Keratinocyte (primary cell): ENCODE measurements around the gene FBN1. TPM values are rescaled to one million over a fixed set of nuclear protein-coding genes. Genes with fewer than 3 reads are reported as not detected.

Experiments
- DNase-seq: peaks from one replicate; pipeline ENCODE4 v3.0.0-alpha.2; 2011; ENCODE audit warnings: low read depth, missing footprints, low spot score
- FAIRE-seq: peaks from 2 replicates; lab custom pipeline; 2011; peaks lifted over from hg19 to GRCh38; lab: Jason Lieb, UNC
- H2AFZ ChIP-seq: 2 replicates; pipeline ENCODE4 v1.6.0; 2012; ENCODE audit warnings: low read length, control low read depth, inconsistent platforms; ENCODE audit not compliant: control insufficient read depth
- H3K27ac ChIP-seq: 2 replicates; pipeline ENCODE4 v1.5.1; 2011; ENCODE audit warnings: low read length; ENCODE audit not compliant: control insufficient read depth, insufficient read depth
- H3K27me3 ChIP-seq: 3 replicates; pipeline ENCODE4 v1.6.0; 2011; ENCODE audit warnings: low read length; ENCODE audit not compliant: control insufficient read depth, insufficient read depth; ENCODE audit errors: extremely low read depth
- H3K36me3 ChIP-seq, 2 experiments: 2 replicates in 1 of 2; 3 replicates in 1 of 2; pipeline ENCODE4 v1.5.1; 2011; ENCODE audit warnings: low read length in 2 of 2, mild to moderate bottlenecking in 1 of 2; ENCODE audit not compliant: control insufficient read depth in 2 of 2, insufficient read depth in 2 of 2; ENCODE audit errors: extremely low read depth in 1 of 2
- H3K4me1 ChIP-seq: 3 replicates; pipeline ENCODE4 v1.5.1; 2011; ENCODE audit warnings: low read length; ENCODE audit not compliant: control insufficient read depth, insufficient read depth; ENCODE audit errors: extremely low read depth
- H3K4me2 ChIP-seq: 3 replicates; pipeline ENCODE4 v1.6.0; 2011; ENCODE audit warnings: low read depth, low read length; ENCODE audit not compliant: control insufficient read depth, insufficient read depth; ENCODE audit errors: extremely low read depth
- H3K4me3 ChIP-seq, 3 experiments: fragments of 200-600 bp in 1 of 3; sonication (generic) in 1 of 3; 2 replicates in 2 of 3; 3 replicates in 1 of 3; pipeline ENCODE4 v1.5.1; 2011 to 2016; ENCODE audit warnings: low read length in 3 of 3, mild to moderate bottlenecking in 3 of 3, control low read depth in 2 of 3, inconsistent platforms in 1 of 3, low read depth in 1 of 3, mixed read lengths in 1 of 3, mixed run types in 1 of 3, moderate library complexity in 1 of 3; ENCODE audit not compliant: control insufficient read depth in 2 of 3, insufficient read depth in 2 of 3; ENCODE audit errors: extremely low read depth in 1 of 3
- H3K79me2 ChIP-seq: 2 replicates; pipeline ENCODE4 v1.6.0; 2012; ENCODE audit warnings: low read length; ENCODE audit not compliant: control insufficient read depth, insufficient read depth
- H3K9ac ChIP-seq: 3 replicates; pipeline ENCODE4 v1.6.0; 2011; ENCODE audit warnings: low read length; ENCODE audit not compliant: control insufficient read depth, insufficient read depth; ENCODE audit errors: extremely low read depth
- H3K9me1 ChIP-seq: 3 replicates; pipeline ENCODE4 v1.6.0; 2011; ENCODE audit warnings: low read length; ENCODE audit not compliant: control insufficient read depth, insufficient read depth; ENCODE audit errors: extremely low read depth
- H3K9me3 ChIP-seq: 2 replicates; pipeline ENCODE4 v1.5.1; 2012; ENCODE audit warnings: low read depth, low read length; ENCODE audit not compliant: control insufficient read depth
- H4K20me1 ChIP-seq: 3 replicates; pipeline ENCODE4 v1.6.0; 2011; ENCODE audit warnings: low read length; ENCODE audit not compliant: control insufficient read depth, insufficient read depth; ENCODE audit errors: extremely low read depth
- EZH2 ChIP-seq: IDR thresholded peaks from one replicate; pipeline ENCODE4 v1.6.1; 2012; ENCODE audit warnings: inconsistent platforms, mild to moderate bottlenecking, low read length, moderate library complexity
- dilution Hi-C: fragments of 300-500 bp; cut with MboI; formaldehyde crosslinking; loops from one replicate; pipeline ENCODE4 v1.7.0; 2020; ENCODE audit warnings: low sequenced_read_pairs; ENCODE audit not compliant: extremely low pct_ligation_motif_present
- polyA plus RNA-seq, 5 experiments: library from polyadenylated mRNA; depleted of rRNA in 3 of 5; stranded (reverse) in 3 of 5; stranded (forward) in 1 of 5; unstranded in 1 of 5; fragments of >200 nt; gene quantifications; 1 replicate in 1 of 5; 2 replicates in 3 of 5; 3 replicates in 1 of 5; pipeline versions ENCODE4 v1.2.1 to v1.2.3, GENCODE V29; 2011 to 2012; ENCODE audit warnings: missing spikeins in 2 of 5, low read depth in 1 of 5, low replicate concordance in 1 of 5
- TF ChIP-seq, protein P1 (sequence below), 3 experiments: IDR thresholded peaks in 1 of 3; conservative IDR thresholded peaks in 1 of 3; optimal IDR thresholded peaks in 1 of 3; 2 replicates in 2 of 3; 3 replicates in 1 of 3; pipeline versions ENCODE3 to v1.5.1; 2011; ENCODE audit warnings: low read length in 3 of 3, mild to moderate bottlenecking in 3 of 3, moderate library complexity in 2 of 3, control low read depth in 1 of 3, inconsistent platforms in 1 of 3; ENCODE audit not compliant: insufficient read depth in 2 of 3; ENCODE audit errors: extremely low read depth in 1 of 3

Gene FBN1
- polyA plus RNA-seq, 1 donor (not counting 4 experiments of a cell fraction or from before 2014, with no cell fraction given) = 3.5 TPM

DNA sequence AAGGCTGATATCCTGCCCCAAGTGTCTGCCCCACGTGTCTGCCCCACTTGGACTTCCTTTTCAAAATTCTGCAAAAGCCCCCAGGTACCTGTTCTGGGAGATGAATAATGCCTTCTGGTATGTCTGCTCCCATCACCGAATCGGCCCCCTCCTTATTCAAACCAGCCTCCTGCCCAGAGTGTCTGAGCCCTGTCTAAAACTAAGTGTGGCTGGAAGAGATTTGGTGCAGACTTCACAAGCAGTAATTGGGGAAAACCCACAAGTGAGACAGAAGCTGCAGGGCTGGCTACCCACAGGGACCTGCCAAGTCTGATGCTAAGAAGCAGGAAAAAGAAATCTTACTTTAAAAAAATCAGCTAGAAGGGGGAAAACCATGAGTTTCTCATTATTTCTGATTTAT lies 229.2 kb downstream of the FBN1 start:
- Histone ChIP-seq H3K27ac (no peak overlapping the region), H3K9me1 (no peaks in the 10 kb centered on the region), H3K4me1 (peaks cover 18% of the 10 kb centered on the region), H3K4me3 (no peak overlapping the region), H3K36me3 (no peaks in the 10 kb centered on the region), H3K79me2 (no peaks in the 10 kb centered on the region), H3K9ac (no peak overlapping the region), H3K4me2 (no peak overlapping the region), H3K27me3 (no peaks in the 10 kb centered on the region), H3K9me3 (no peaks in the 10 kb centered on the region), H2AFZ (no peak overlapping the region), H4K20me1 (no peaks in the 10 kb centered on the region)
- dilution Hi-C loops = no loop called here
- DNase-seq (no peak), FAIRE-seq (no peak)
- TF ChIP-seq, protein P1, sequence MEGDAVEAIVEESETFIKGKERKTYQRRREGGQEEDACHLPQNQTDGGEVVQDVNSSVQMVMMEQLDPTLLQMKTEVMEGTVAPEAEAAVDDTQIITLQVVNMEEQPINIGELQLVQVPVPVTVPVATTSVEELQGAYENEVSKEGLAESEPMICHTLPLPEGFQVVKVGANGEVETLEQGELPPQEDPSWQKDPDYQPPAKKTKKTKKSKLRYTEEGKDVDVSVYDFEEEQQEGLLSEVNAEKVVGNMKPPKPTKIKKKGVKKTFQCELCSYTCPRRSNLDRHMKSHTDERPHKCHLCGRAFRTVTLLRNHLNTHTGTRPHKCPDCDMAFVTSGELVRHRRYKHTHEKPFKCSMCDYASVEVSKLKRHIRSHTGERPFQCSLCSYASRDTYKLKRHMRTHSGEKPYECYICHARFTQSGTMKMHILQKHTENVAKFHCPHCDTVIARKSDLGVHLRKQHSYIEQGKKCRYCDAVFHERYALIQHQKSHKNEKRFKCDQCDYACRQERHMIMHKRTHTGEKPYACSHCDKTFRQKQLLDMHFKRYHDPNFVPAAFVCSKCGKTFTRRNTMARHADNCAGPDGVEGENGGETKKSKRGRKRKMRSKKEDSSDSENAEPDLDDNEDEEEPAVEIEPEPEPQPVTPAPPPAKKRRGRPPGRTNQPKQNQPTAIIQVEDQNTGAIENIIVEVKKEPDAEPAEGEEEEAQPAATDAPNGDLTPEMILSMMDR (optimal IDR thresholded peaks at IDR 0.05 in 1 of 3, IDR thresholded peaks at IDR 0.05 in 1 of 3, conservative IDR thresholded peaks at IDR 0.05 in 1 of 3; ENCODE audit: extremely low read depth in 1 of 3, insufficient read depth in 2 of 3, low read length in 3 of 3) = no peak
- no peak for TF ChIP-seq EZH2

DNA sequence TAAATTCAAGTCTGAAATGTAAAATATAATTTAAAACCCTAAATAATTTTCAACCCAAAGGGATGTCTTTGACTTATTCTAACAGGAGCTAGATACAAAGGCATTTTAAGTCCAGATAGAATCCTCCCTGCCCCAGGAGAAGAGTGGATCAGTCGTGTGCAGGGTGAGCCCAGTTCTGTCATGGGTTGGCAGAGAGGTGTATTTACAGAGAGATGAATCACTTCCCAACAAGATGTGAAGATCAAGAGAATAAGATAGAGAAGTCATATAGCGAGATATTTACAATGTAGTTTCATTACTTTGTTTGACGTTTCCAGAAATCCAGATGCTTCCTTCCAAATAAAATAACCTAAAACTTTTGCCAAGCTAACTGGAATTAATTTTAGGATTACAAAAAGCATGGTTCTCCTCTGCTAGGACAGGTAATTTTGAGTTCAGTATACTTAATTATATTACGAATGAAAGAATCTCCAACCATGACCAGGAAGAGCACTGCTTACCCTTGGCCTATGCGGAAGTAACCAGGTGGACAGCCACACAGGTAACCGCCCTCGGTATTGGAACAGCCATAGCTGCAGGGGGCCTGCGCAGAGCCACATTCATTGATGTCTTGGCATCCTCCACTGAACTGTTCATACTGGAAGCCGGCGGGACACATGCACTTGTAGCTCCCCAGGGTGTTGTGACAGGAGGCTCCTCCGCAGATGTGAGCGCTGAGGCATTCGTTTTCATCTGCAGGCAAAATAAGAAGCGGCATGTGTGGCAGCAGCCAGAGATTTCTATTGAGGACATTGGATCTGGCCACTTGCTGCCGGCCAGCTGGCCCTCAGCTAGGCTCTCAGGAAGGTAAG lies 230.2 kb downstream of the FBN1 start:
- no peaks in the 10 kb centered on the region for H3K9me1 ChIP-seq
- no peaks in the 10 kb centered on the region for H4K20me1 ChIP-seq
- DNase-seq = no peak
- peak overlapping the region; percentile 64 for H3K4me2 ChIP-seq
- H3K9ac ChIP-seq = peak overlapping the region; percentile 13
- peak overlapping the region; percentile 91 for H2AFZ ChIP-seq
- peak overlapping the region in 2 of 3 experiments; percentile 19 to 37 for H3K4me3 ChIP-seq
- no peaks in the 10 kb centered on the region for H3K27me3 ChIP-seq
- H3K4me1 ChIP-seq = peaks cover 18% of the 10 kb centered on the region
- no peaks in the 10 kb centered on the region for H3K9me3 ChIP-seq
- no peaks in the 10 kb centered on the region for H3K36me3 ChIP-seq
- peak overlapping the region; percentile 47 for H3K27ac ChIP-seq
- peak; percentile 32 for FAIRE-seq
- TF ChIP-seq, protein P1 (optimal IDR thresholded peaks at IDR 0.05 in 1 of 3, IDR thresholded peaks at IDR 0.05 in 1 of 3, conservative IDR thresholded peaks at IDR 0.05 in 1 of 3; ENCODE audit: extremely low read depth in 1 of 3, insufficient read depth in 2 of 3, low read length in 3 of 3) = no peak
- TF ChIP-seq EZH2 = no peak
- no peaks in the 10 kb centered on the region for H3K79me2 ChIP-seq
- dilution Hi-C loops = no loop called here
